Measurements from ENCODE around the gene CLDN5. TPM values are rescaled to one million over a fixed set of nuclear protein-coding genes. Genes with fewer than 3 reads are reported as not detected.
"Not testable (repeated sequence)": the region's sequence is repeated elsewhere in the genome, so short reads cannot be mapped to it uniquely, and the experiment has no call there.

CLDN5 gene
- total and polyA plus RNA-seq, 4 experiments from 2014 or later = 0.18 to 0.72 TPM; not detected in 2

GRCh38 chr22:19555651-19556050 lies 31.4 kb upstream of the CLDN5 start:
- H3K4me3 ChIP-seq (ENCODE audit: low read length in 2 of 2) = no peak overlapping the region
- CTCF ChIA-PET (ENCODE audit: partially characterized antibody) = no interaction called here
- peaks cover 0 to 3% of the 10 kb centered on the region in 2 donors for H3K27me3 Mint-ChIP-seq
- no peak overlapping the region for H3K27ac Mint-ChIP-seq
- no peaks in the 10 kb centered on the region for H3K36me3 Mint-ChIP-seq
- H3K9me3 ChIP-seq (ENCODE audit: control insufficient read depth in 1 of 2, low read length in 2 of 2) = peaks cover 0 to 3% of the 10 kb centered on the region in 2 donors
- H3K36me3 ChIP-seq (ENCODE audit: insufficient read depth, low read length) = no peaks in the 10 kb centered on the region
- intact Hi-C loops (cut with micrococcal nuclease) = no loop called here
- POLR2A ChIA-PET (ENCODE audit: partially characterized antibody) = no interaction called here
- no peak for DNase-seq
- no peak overlapping the region for H3K4me3 Mint-ChIP-seq
- peaks cover 0 to 13% (median 2%) of the 10 kb centered on the region in 8 donors for H3K9me3 Mint-ChIP-seq
- no peaks in the 10 kb centered on the region for H3K27me3 ChIP-seq (ENCODE audit: insufficient read depth, low read length)
- H3K4me1 ChIP-seq (ENCODE audit: insufficient read depth, low read length) = no peaks in the 10 kb centered on the region
- H3K27ac ChIP-seq (ENCODE audit: low read depth, low read length) = no peak overlapping the region
- H3K4me1 Mint-ChIP-seq = no peaks in the 10 kb centered on the region

GRCh38 chr22:19554834-19555404 lies 30.7 kb upstream of the CLDN5 start:
- Mint-ChIP-seq H3K9me3 (peaks cover 0 to 13% (median 2%) of the 10 kb centered on the region in 8 donors), H3K4me3 (no peak overlapping the region)

GRCh38 chr22:19553201-19553600 lies 29.0 kb upstream of the CLDN5 start:
- H3K27me3 Mint-ChIP-seq = peaks cover 3% of the 10 kb centered on the region in 2 donors
- Histone ChIP-seq H3K36me3 (ENCODE audit: insufficient read depth, low read length) (no peaks in the 10 kb centered on the region), H3K27ac (ENCODE audit: low read depth, low read length) (no peak overlapping the region), H3K9me3 (ENCODE audit: control insufficient read depth in 1 of 2, low read length in 2 of 2) (peaks cover 0 to 3% of the 10 kb centered on the region in 2 donors), H3K4me3 (ENCODE audit: low read length in 2 of 2) (no peak overlapping the region), H3K4me1 (ENCODE audit: insufficient read depth, low read length) (no peaks in the 10 kb centered on the region), H3K27me3 (ENCODE audit: insufficient read depth, low read length) (no peaks in the 10 kb centered on the region)
- H3K4me1 Mint-ChIP-seq = no peaks in the 10 kb centered on the region
- ChIA-PET CTCF (ENCODE audit: partially characterized antibody) (no interaction called here), POLR2A (ENCODE audit: partially characterized antibody) (no interaction called here)
- H3K9me3 Mint-ChIP-seq = peaks cover 0 to 13% (median 2%) of the 10 kb centered on the region in 8 donors
- no peaks in the 10 kb centered on the region for H3K36me3 Mint-ChIP-seq
- no peak overlapping the region for H3K4me3 Mint-ChIP-seq
- DNase-seq = no peak
- peak overlapping the region in 1 of 7 donors; percentile 17 for H3K27ac Mint-ChIP-seq
- intact Hi-C loops (cut with micrococcal nuclease) = no loop called here

More at GRCh38 chr22:19554834-19555404, 30.7 kb upstream of the CLDN5 start:
- H3K9me3 ChIP-seq (ENCODE audit: control insufficient read depth in 1 of 2, low read length in 2 of 2) = peaks cover 0 to 3% of the 10 kb centered on the region in 2 donors
- Mint-ChIP-seq H3K36me3 (no peaks in the 10 kb centered on the region), H3K4me1 (no peaks in the 10 kb centered on the region), H3K27ac (peak overlapping the region in 2 of 7 donors; percentile 29 to 35), H3K27me3 (peaks cover 0 to 3% of the 10 kb centered on the region in 2 donors)
- H3K36me3 ChIP-seq (ENCODE audit: insufficient read depth, low read length) = no peaks in the 10 kb centered on the region
- CTCF ChIA-PET (ENCODE audit: partially characterized antibody) = no interaction called here
- no peak overlapping the region for H3K4me3 ChIP-seq (ENCODE audit: low read length in 2 of 2)
- H3K27ac ChIP-seq (ENCODE audit: low read depth, low read length) = no peak overlapping the region
- DNase-seq = no peak
- no peaks in the 10 kb centered on the region for H3K4me1 ChIP-seq (ENCODE audit: insufficient read depth, low read length)
- H3K27me3 ChIP-seq (ENCODE audit: insufficient read depth, low read length) = no peaks in the 10 kb centered on the region
- POLR2A ChIA-PET (ENCODE audit: partially characterized antibody) = no interaction called here
- intact Hi-C loops (cut with micrococcal nuclease) = no loop called here

GRCh38 chr22:19550382-19550781 lies 26.2 kb upstream of the CLDN5 start:
- no peak overlapping the region for H3K4me3 Mint-ChIP-seq
- H3K4me3 ChIP-seq (ENCODE audit: low read length in 2 of 2) = no peak overlapping the region
- H3K9me3 Mint-ChIP-seq = peaks cover 0 to 13% (median 2%) of the 10 kb centered on the region in 8 donors
- intact Hi-C loops (cut with micrococcal nuclease) = no loop called here
- H3K4me1 ChIP-seq (ENCODE audit: insufficient read depth, low read length) = no peaks in the 10 kb centered on the region
- H3K27me3 ChIP-seq (ENCODE audit: insufficient read depth, low read length) = no peaks in the 10 kb centered on the region
- H3K36me3 Mint-ChIP-seq = no peaks in the 10 kb centered on the region
- no peaks in the 10 kb centered on the region for H3K36me3 ChIP-seq (ENCODE audit: insufficient read depth, low read length)
- ChIA-PET CTCF (ENCODE audit: partially characterized antibody) (interaction anchor here (0.8 kb wide), 1 partner anchor 79 kb away, joined by 3 read pairs; no protein-coding TSS in a partner anchor), POLR2A (ENCODE audit: partially characterized antibody) (no interaction called here)
- peaks cover 0 to 3% of the 10 kb centered on the region in 2 donors for H3K9me3 ChIP-seq (ENCODE audit: control insufficient read depth in 1 of 2, low read length in 2 of 2)
- H3K27me3 Mint-ChIP-seq = peaks cover 3% of the 10 kb centered on the region in 2 donors
- no peak for DNase-seq
- H3K27ac ChIP-seq (ENCODE audit: low read depth, low read length) = no peak overlapping the region
- no peak overlapping the region for H3K27ac Mint-ChIP-seq
- H3K4me1 Mint-ChIP-seq = no peaks in the 10 kb centered on the region

GRCh38 chr22:19549428-19549827 lies 25.2 kb upstream of the CLDN5 start:
- DNase-seq = no peak
- Mint-ChIP-seq H3K36me3 (no peaks in the 10 kb centered on the region), H3K9me3 (peaks cover 0 to 13% (median 2%) of the 10 kb centered on the region in 8 donors), H3K27me3 (peaks cover 3% of the 10 kb centered on the region in 2 donors), H3K4me1 (no peaks in the 10 kb centered on the region), H3K4me3 (no peak overlapping the region), H3K27ac (no peak overlapping the region)
- intact Hi-C loops (cut with micrococcal nuclease) = loop anchor here (10.0 kb wide), 1 partner anchor 45 kb away; no protein-coding TSS in a partner anchor
- Histone ChIP-seq H3K27me3 (ENCODE audit: insufficient read depth, low read length) (no peaks in the 10 kb centered on the region), H3K4me1 (ENCODE audit: insufficient read depth, low read length) (no peaks in the 10 kb centered on the region), H3K27ac (ENCODE audit: low read depth, low read length) (no peak overlapping the region), H3K4me3 (ENCODE audit: low read length in 2 of 2) (no peak overlapping the region), H3K9me3 (ENCODE audit: control insufficient read depth in 1 of 2, low read length in 2 of 2) (peaks cover 0 to 3% of the 10 kb centered on the region in 2 donors), H3K36me3 (ENCODE audit: insufficient read depth, low read length) (no peaks in the 10 kb centered on the region)
- CTCF ChIA-PET (ENCODE audit: partially characterized antibody) = no interaction called here
- POLR2A ChIA-PET (ENCODE audit: partially characterized antibody) = no interaction called here

GRCh38 chr22:19548964-19549363 lies 24.8 kb upstream of the CLDN5 start:
- ChIA-PET POLR2A (ENCODE audit: partially characterized antibody) (no interaction called here), CTCF (ENCODE audit: partially characterized antibody) (no interaction called here)
- H3K36me3 ChIP-seq (ENCODE audit: insufficient read depth, low read length) = no peaks in the 10 kb centered on the region
- DNase-seq = no peak
- Mint-ChIP-seq H3K9me3 (peaks cover 0 to 10% (median 1%) of the 10 kb centered on the region in 8 donors), H3K36me3 (no peaks in the 10 kb centered on the region), H3K4me1 (no peaks in the 10 kb centered on the region), H3K27me3 (peaks cover 0 to 3% of the 10 kb centered on the region in 2 donors), H3K27ac (no peak overlapping the region), H3K4me3 (no peak overlapping the region)
- H3K27me3 ChIP-seq (ENCODE audit: insufficient read depth, low read length) = no peaks in the 10 kb centered on the region
- no peak overlapping the region for H3K27ac ChIP-seq (ENCODE audit: low read depth, low read length)
- H3K9me3 ChIP-seq (ENCODE audit: control insufficient read depth in 1 of 2, low read length in 2 of 2) = peaks cover 0 to 3% of the 10 kb centered on the region in 2 donors
- no peaks in the 10 kb centered on the region for H3K4me1 ChIP-seq (ENCODE audit: insufficient read depth, low read length)
- no peak overlapping the region for H3K4me3 ChIP-seq (ENCODE audit: low read length in 2 of 2)
- intact Hi-C loops (cut with micrococcal nuclease) = loop anchor here (10.0 kb wide), 1 partner anchor 46 kb away; no protein-coding TSS in a partner anchor

DNA sequence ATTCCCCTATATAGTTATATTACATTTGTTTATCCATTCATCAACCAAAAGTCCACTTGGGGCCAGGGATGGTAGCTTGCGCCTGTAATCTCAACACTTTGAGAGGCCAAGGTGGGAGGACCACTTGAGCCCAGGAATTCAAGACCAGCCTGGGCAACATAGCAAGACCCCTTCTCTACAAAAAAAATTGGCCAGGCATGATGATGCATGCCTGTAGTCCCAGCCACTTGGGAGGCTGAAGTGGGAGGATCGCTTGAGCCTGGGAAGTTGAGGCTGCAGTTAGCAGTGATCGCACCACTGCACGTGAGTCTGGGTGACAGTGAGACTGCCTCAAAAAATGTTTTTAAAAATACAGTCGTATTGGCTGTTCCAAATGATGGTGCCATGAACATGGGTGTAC lies 24.2 kb upstream of the CLDN5 start:
- H3K27ac Mint-ChIP-seq; H3K27ac ChIP-seq (ENCODE audit: low read depth, low read length); H3K4me3 ChIP-seq (ENCODE audit: low read length in 2 of 2); CTCF ChIA-PET (ENCODE audit: partially characterized antibody); H3K36me3 ChIP-seq (ENCODE audit: insufficient read depth, low read length); H3K27me3 Mint-ChIP-seq; POLR2A ChIA-PET (ENCODE audit: partially characterized antibody); H3K9me3 ChIP-seq (ENCODE audit: control insufficient read depth in 1 of 2, low read length in 2 of 2); H3K27me3 ChIP-seq (ENCODE audit: insufficient read depth, low read length); DNase-seq; H3K4me3 Mint-ChIP-seq; H3K9me3 Mint-ChIP-seq; H3K36me3 Mint-ChIP-seq; H3K4me1 ChIP-seq (ENCODE audit: insufficient read depth, low read length); H3K4me1 Mint-ChIP-seq: not testable (repeated sequence)
- intact Hi-C loops (cut with micrococcal nuclease) = loop anchor here (10.0 kb wide), 1 partner anchor 46 kb away; no protein-coding TSS in a partner anchor

Measured in CD4-positive, alpha-beta memory T cell (primary cell).